GM12875 (cell line): Measurements from ENCODE around the gene C17orf78.

ENCODE experiments used
- H3K4me3 ChIP-seq: one replicate; pipeline ENCODE4 v1.5.1; 2011; ENCODE audit warnings: low read depth, low read length, control low read depth
- TF ChIP-seq, protein P1 (sequence below): IDR thresholded peaks from 2 replicates; pipeline ENCODE4 v1.5.1; 2011; ENCODE audit warnings: low read depth, mild to moderate bottlenecking, control low read depth, inconsistent platforms, low read length, moderate library complexity, borderline replicate concordance; ENCODE audit not compliant: insufficient read depth

Gene C17orf78

GRCh38 chr17:37368577-37368976 is 7.2 kb upstream of the C17orf78 start:
- TF ChIP-seq, protein P1, sequence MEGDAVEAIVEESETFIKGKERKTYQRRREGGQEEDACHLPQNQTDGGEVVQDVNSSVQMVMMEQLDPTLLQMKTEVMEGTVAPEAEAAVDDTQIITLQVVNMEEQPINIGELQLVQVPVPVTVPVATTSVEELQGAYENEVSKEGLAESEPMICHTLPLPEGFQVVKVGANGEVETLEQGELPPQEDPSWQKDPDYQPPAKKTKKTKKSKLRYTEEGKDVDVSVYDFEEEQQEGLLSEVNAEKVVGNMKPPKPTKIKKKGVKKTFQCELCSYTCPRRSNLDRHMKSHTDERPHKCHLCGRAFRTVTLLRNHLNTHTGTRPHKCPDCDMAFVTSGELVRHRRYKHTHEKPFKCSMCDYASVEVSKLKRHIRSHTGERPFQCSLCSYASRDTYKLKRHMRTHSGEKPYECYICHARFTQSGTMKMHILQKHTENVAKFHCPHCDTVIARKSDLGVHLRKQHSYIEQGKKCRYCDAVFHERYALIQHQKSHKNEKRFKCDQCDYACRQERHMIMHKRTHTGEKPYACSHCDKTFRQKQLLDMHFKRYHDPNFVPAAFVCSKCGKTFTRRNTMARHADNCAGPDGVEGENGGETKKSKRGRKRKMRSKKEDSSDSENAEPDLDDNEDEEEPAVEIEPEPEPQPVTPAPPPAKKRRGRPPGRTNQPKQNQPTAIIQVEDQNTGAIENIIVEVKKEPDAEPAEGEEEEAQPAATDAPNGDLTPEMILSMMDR, result no peak
- H3K4me3 ChIP-seq, result no peak overlapping the region

GRCh38 chr17:37373530-37374159 is 2.1 kb upstream of the C17orf78 start:
- TF ChIP-seq, protein P1, result peak; percentile 99
- H3K4me3 ChIP-seq, result no peak overlapping the region

GRCh38 chr17:37382056-37382455 is 6.3 kb downstream of the C17orf78 start:
- TF ChIP-seq, protein P1, result no peak
- H3K4me3 ChIP-seq, result no peak overlapping the region

GRCh38 chr17:37384560-37385149 is 8.9 kb downstream of the C17orf78 start:
- no peak overlapping the region for H3K4me3 ChIP-seq
- TF ChIP-seq, protein P1, result no peak

- no peak overlapping the region for H3K4me3 ChIP-seq
- TF ChIP-seq, protein P1, result no peak
Observed at GRCh38 chr17:37385474-37385990, 9.7 kb downstream of the C17orf78 start.

GRCh38 chr17:37386462-37386861 is 10.7 kb downstream of the C17orf78 start:
- H3K4me3 ChIP-seq, result no peak overlapping the region
- TF ChIP-seq, protein P1, result no peak

- TF ChIP-seq, protein P1, result no peak
Observed at GRCh38 chr17:37388266-37388665, 12.5 kb downstream of the C17orf78 start.

More at GRCh38 chr17:37388266-37388665, 12.5 kb downstream of the C17orf78 start:
- H3K4me3 ChIP-seq, result no peak overlapping the region
